Stomach (tissue), 4 donors: ENCODE measurements around the gene PSMB11.

Source experiments
- EP300 ChIP-seq: sonication (generic); formaldehyde crosslinking; IDR thresholded peaks from one replicate; pipeline ENCODE4 v1.6.1; 2017; ENCODE audit warnings: antibody characterized with exemption
- POLR2AphosphoS5 ChIP-seq, 3 donors: sonication (generic); formaldehyde crosslinking; IDR thresholded peaks; one replicate each; pipeline ENCODE4 v1.6.1; 2016; ENCODE audit warnings: antibody characterized with exemption in 3 of 3
- TF ChIP-seq, protein P1 (sequence below), 7 experiments: fragments of 450-650 bp in 4 of 7; fragments of 200-600 bp in 3 of 7; sonication (generic) in 3 of 7; IDR thresholded peaks; one replicate each; pipeline ENCODE4 v1.5.1; 2016 to 2019; ENCODE audit warnings: antibody characterized with exemption in 7 of 7, control low read depth in 2 of 7, mild to moderate bottlenecking in 1 of 7

GRCh38 chr14:23006188-23006534, 35.9 kb upstream of the PSMB11 start:
- TF ChIP-seq, protein P1, sequence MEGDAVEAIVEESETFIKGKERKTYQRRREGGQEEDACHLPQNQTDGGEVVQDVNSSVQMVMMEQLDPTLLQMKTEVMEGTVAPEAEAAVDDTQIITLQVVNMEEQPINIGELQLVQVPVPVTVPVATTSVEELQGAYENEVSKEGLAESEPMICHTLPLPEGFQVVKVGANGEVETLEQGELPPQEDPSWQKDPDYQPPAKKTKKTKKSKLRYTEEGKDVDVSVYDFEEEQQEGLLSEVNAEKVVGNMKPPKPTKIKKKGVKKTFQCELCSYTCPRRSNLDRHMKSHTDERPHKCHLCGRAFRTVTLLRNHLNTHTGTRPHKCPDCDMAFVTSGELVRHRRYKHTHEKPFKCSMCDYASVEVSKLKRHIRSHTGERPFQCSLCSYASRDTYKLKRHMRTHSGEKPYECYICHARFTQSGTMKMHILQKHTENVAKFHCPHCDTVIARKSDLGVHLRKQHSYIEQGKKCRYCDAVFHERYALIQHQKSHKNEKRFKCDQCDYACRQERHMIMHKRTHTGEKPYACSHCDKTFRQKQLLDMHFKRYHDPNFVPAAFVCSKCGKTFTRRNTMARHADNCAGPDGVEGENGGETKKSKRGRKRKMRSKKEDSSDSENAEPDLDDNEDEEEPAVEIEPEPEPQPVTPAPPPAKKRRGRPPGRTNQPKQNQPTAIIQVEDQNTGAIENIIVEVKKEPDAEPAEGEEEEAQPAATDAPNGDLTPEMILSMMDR (IDR thresholded peaks at IDR 0.05), result no peak
- TF ChIP-seq EP300, result no peak
- no peak for TF ChIP-seq POLR2AphosphoS5 (IDR thresholded peaks at IDR 0.05)
